AG08395 (cell line): Measurements from ENCODE around the gene DNAH11.
"Not testable (repeated sequence)": the region's sequence is repeated elsewhere in the genome, so short reads cannot be mapped to it uniquely, and the experiment has no call there.

Experiments used
- DNase-seq: peaks from one replicate; pipeline ENCODE4 v3.0.0; 2012; ENCODE audit warnings: mixed read lengths, low spot score

Gene DNAH11

GRCh38 chr7:21708096-21708495 is 165.3 kb downstream of the DNAH11 start:
- DNase-seq, result no peak

- DNase-seq, result no peak
Measured at GRCh38 chr7:21717323-21717722, 174.5 kb downstream of the DNAH11 start.

- no peak for DNase-seq
Measured at GRCh38 chr7:21718391-21718790, 175.6 kb downstream of the DNAH11 start.

DNA sequence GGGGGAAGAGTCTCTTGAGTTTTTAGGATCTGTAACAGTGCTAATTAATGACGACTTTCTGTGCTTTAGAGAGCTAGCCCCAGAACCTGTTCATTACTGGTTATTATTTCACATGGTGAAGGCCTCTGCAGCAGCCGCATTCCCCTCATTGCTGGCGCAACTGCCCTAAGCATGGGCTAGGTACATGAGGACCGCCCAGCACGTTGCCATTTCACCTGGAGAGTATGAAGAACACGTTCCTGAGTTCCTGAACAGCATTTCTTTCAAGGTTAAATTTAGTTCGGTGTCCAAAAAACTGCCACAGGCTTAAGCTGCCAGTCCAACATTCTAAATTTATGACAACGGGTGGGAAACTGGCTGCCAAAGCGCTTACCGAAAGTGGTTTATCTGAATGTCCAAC is 177.0 kb downstream of the DNAH11 start:
- DNase-seq, result no peak

GRCh38 chr7:21722371-21722770 is 179.5 kb downstream of the DNAH11 start:
- no peak for DNase-seq

DNA sequence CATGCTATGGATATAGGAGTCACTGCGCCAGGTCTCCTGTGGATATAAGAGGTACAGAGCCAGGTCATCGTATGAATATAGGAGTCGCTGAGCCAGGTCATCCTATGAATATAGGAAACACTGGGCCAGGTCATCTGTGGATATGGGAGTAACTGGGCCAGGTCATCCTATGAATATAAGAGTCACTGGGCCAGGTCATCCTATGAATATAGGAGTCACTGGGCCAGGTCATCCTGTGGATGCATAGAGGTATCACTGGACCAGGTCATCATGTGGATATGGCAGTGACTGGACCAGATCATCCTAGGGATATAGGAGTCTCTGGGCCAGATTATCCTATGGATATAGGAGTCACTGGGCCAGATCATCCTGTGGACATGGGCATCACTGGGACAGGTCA is 181.7 kb downstream of the DNAH11 start:
- DNase-seq, result no peak

DNA sequence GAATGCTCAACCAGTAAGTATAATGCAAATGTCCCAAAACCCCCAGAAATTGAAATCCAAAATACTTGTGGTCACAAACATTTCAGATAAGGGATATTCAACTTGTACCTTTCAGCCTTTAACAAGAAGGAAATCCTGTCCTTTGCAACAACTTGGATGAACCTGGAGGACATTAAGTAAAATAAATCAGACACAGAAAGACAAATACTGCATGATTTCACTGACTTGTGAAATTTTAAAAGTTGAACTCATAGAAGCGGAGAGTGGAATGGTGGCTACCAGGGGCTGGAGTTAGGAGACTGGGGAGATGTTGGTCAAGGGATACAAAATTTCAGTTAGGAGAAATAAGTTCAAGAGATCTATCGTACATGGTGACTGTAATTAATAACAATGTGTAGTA is 187.6 kb downstream of the DNAH11 start:
- DNase-seq, result no peak

DNA sequence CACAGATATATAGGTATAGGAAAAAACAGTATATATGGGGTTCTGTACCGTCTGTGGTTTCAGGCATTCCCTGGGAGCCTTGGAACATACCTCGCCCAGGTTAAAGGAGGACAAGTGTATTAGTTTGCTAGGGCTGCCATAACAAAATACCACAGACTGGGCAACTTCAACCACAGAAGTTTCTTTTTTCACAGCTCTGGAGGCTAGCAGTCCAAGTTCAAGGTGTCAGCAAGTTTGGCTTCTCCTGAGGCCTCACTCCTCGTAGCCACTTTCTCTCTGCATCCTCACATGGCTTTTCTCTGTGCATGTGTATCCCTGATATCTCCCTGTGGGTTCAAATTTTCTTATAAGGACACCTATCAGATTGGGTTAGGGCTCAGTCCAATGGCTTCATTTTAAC is 189.1 kb downstream of the DNAH11 start:
- no peak for DNase-seq

DNA sequence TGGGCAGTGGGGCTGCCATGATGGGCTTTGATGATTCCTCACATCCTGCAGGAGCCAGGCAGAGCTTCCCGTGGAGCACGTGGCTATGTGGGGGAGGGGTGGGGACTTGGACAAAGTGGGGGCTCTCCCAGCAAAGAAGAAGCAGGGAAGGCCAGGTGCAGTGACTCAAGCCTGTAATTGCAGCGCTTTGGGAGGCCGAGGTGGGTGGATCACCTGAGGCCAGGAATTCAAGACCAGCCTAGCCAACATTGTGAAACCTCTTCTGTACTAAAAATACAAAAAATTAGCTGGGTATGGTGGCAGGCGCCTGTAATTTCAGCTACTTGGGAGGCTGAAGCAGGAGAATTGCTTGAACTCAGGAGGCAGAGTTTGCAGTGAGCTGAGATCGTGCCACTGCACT is 190.1 kb downstream of the DNAH11 start:
- DNase-seq, result not testable (repeated sequence)

- no peak for DNase-seq
Measured at GRCh38 chr7:21733837-21734236, 191.0 kb downstream of the DNAH11 start.

DNA sequence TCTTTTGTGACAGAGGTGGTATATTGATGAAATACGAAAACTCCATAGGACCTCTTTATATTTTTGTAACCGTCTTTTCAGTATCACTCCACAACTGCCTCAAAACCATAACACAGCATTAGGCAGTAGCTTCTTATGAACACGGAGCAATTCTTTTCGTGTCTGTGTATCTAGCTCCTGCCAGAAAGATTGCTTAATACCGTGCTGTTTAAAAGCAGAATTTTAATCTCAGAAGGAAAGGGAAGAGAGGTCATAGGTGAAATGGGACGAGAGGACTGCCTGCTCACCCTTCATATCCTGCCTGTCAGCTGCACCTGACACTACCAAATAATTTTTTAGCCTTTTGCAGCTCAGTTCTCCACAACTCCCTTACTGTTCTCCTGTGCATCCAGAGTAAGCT is 200.7 kb downstream of the DNAH11 start:
- DNase-seq, result no peak

- no peak for DNase-seq
Measured at GRCh38 chr7:21746949-21747348, 204.1 kb downstream of the DNAH11 start.

GRCh38 chr7:21747806-21748205 is 205.0 kb downstream of the DNAH11 start:
- no peak for DNase-seq

DNA sequence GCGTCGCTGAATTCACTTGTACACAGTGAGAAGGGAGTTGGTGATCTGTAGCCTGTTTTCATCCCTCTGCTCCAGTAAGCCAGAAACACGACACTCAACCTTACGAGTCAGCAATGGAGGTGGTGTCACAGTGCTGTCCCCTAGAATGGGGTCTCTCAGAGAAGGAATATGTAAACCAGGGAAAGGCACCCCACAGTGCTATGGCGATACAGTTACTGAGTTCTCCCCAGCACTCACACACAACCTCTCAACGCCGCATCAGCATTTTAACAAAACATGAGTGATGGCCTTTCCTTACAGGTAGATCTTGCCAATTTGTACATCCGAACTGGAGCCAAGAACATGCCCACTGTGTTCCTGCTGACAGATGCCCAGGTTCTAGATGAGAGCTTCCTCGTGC is 206.5 kb downstream of the DNAH11 start:
- DNase-seq, result no peak

DNA sequence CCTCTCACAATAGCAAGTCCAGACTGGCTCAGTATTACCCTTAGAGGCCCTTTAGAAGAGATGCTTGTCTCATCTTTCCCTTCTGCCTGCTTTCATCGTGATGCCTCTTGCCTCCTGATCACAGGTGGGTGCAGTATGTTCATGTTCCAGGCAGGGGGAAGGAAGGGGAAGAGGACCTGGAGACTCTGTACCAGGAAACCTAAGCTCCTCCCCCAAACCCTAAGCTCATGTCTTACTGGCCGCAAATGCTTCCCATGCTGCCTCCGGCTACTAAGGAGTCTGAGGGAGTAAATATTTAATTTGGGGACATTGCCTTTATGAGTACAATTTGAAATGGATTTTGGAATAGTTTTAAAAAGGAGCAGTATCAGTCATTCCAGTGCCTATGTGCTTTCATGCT is 210.2 kb downstream of the DNAH11 start:
- no peak for DNase-seq

DNA sequence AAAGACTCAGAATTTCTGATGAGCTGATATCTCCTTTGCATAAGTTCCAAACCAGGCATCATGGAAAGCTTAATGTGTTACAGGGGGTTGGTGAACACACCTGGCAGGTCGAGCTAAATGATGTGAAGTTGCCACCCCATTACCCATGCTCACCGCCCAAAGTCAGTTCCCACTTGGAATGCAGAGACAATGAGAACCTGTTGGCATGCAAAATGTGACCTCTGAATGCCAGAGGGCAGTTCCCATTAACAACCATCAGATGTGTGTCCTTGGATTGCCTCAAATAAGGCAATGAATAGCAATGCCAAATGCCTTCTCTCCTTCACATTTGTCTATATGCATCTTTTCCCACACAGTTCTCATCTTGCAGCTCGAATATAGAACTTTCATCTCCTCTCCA is 212.1 kb downstream of the DNAH11 start:
- no peak for DNase-seq

DNA sequence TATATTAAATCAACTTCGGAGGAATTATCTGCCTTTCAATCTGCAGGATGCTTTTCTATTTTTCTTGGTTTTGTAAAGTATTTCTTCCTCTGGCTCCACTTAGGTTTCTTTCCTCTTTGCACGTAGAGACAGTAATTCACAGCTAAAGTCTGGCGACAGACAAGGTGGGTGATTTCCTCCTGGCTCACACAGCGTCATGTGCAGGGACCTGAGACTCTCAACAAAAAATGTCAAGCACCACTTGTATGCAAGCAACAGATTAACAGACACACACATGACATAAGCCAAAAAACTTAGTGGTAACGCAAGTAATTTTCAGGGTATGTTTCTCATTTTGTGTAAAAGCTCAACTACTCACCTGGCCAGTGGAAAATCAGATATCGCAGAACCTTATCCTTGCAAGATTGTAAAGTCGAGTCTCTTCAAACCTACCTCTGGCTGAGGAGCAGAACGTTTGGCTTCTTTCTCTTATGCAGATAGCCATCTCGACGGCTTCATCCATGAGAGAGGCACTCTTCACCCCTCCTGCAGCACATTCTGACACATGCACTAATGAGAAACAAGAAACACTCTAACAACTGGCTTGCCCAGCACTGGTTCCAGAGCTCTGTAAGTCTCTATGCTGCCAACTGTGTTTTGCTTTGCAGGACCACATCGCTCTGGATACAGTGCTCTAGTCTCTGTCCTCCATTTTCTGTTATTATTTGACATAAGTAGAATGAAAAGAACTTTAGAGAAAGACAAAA is 214.9 kb downstream of the DNAH11 start:
- no peak for DNase-seq

GRCh38 chr7:21758286-21758685 is 215.4 kb downstream of the DNAH11 start:
- DNase-seq, result no peak

DNA sequence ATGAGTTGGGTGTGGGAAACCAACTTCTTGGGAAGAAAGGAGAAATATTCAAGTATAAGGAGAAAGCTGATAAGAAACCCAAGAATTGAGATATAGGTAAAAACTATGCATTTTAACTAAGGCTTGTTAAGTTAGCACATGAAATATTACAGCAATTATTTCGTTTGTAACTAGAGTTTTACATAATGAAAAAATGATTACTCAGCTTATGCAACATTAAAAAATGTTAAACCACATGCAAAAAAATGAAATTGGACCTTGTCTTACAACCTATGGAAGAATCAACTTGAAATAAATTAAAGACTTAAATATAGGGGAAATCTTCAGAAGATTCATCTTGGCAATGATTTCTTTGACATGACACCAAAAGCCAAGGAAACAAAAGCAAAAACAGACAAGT is 219.6 kb downstream of the DNAH11 start:
- DNase-seq, result no peak

- DNase-seq, result no peak
Measured at GRCh38 chr7:21763818-21764217, 221.0 kb downstream of the DNAH11 start.

GRCh38 chr7:21766218-21766617 is 223.4 kb downstream of the DNAH11 start:
- no peak for DNase-seq

GRCh38 chr7:21767300-21767900 is 224.6 kb downstream of the DNAH11 start:
- peak; percentile 21 for DNase-seq

GRCh38 chr7:21768279-21768678 is 225.4 kb downstream of the DNAH11 start:
- no peak for DNase-seq

DNA sequence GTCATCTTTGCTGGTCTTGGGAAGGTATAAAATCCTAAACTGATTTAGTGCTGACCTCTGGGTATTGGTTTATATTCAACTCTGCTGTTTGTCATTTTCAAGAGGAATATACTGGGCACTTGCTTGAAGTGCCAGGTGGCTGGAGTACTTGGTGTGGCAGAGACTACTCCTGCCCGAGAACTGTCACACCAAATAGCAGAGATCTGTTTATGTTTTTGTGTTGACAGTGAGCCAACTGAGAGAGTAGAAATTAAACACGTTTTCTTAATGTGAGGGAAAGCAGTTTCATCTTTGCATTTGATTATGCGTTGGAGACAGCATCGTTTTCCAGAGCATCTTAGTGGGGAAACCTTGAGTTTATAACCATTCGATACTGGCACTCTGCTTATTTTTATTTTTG is 228.4 kb downstream of the DNAH11 start:
- DNase-seq, result no peak
